Measurements from ENCODE around the gene CRIM1. TPM values are rescaled to one million over a fixed set of nuclear protein-coding genes. Genes with fewer than 3 reads are reported as not detected.

The CRIM1 gene
- total RNA-seq, 4 donors from 2014 or later: 179 to 229 (median 188) TPM

DNA sequence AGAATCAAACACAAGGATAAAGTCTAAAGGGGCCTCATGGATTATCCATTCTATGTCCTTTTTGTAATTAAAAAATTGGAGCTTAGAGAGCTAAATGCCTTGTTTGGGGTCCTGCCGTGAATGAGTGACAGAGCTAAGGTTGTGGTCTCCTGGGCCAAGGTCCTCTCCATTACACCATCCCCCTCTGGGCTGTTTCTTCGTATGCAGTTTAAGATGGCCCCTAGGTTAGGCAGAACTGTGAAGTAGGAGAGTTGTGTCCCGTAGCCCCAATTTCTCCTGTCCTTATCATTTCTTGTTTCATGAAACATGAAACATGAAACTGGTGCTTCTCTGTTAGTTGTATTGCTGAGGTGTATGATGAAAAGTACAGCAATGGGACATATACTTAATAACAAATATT is 32.9 kb downstream of the CRIM1 start:
- DNase-seq (ENCODE audit: low spot score in 2 of 2): no peak
- H3K27ac ChIP-seq: peak overlapping the region in 1 of 4 donors; percentile 15
- peaks cover 3 to 48% (median 6%) of the 10 kb centered on the region in 4 donors for H3K4me1 ChIP-seq
- H3K27me3 ChIP-seq: no peaks in the 10 kb centered on the region
- H3K9me3 ChIP-seq: no peaks in the 10 kb centered on the region
- H3K36me3 ChIP-seq: no peaks in the 10 kb centered on the region
- no peak overlapping the region for H3K4me3 ChIP-seq
- 91 to 93% methylated on average over 3 of the region's 3 CpGs for WGBS, 2 donors
- no peak for TF ChIP-seq CTCF (IDR thresholded peaks at IDR 0.05)
- no peak for TF ChIP-seq POLR2A (IDR thresholded peaks at IDR 0.05)
- no peak for TF ChIP-seq EP300 (IDR thresholded peaks at IDR 0.05)

GRCh38 chr2:36389091-36389564 is 33.5 kb downstream of the CRIM1 start:
- peak overlapping the region in 2 of 4 donors; percentile 15 to 62 for H3K27ac ChIP-seq
- no peak for DNase-seq (ENCODE audit: low spot score in 2 of 2)
- H3K4me3 ChIP-seq: no peak overlapping the region
- TF ChIP-seq EP300 (IDR thresholded peaks at IDR 0.05) (no peak), POLR2A (IDR thresholded peaks at IDR 0.05) (no peak), CTCF (IDR thresholded peaks at IDR 0.05) (no peak)
- no peaks in the 10 kb centered on the region for H3K36me3 ChIP-seq
- 25 to 33% methylated on average over 5 of the region's 5 CpGs for WGBS, 2 donors
- H3K9me3 ChIP-seq: no peaks in the 10 kb centered on the region
- peaks cover 3 to 48% (median 8%) of the 10 kb centered on the region in 4 donors for H3K4me1 ChIP-seq
- H3K27me3 ChIP-seq: no peaks in the 10 kb centered on the region

GRCh38 chr2:36389577-36389976 is 34.0 kb downstream of the CRIM1 start:
- no peaks in the 10 kb centered on the region for H3K36me3 ChIP-seq
- peaks cover 3 to 48% (median 9%) of the 10 kb centered on the region in 4 donors for H3K4me1 ChIP-seq
- no peak overlapping the region for H3K4me3 ChIP-seq
- no peaks in the 10 kb centered on the region for H3K9me3 ChIP-seq
- H3K27ac ChIP-seq: peak overlapping the region in 2 of 4 donors; percentile 15 to 62
- TF ChIP-seq CTCF (IDR thresholded peaks at IDR 0.05): no peak
- TF ChIP-seq EP300 (IDR thresholded peaks at IDR 0.05): no peak
- no peak for TF ChIP-seq POLR2A (IDR thresholded peaks at IDR 0.05)
- DNase-seq (ENCODE audit: low spot score in 2 of 2): no peak
- H3K27me3 ChIP-seq: no peaks in the 10 kb centered on the region
- 78 to 79% methylated on average over 3 of the region's 3 CpGs for WGBS, 2 donors

GRCh38 chr2:36392571-36393255 is 37.1 kb downstream of the CRIM1 start:
- Histone ChIP-seq H3K4me3 (no peak overlapping the region), H3K4me1 (peaks cover 0 to 37% (median 6%) of the 10 kb centered on the region in 4 donors), H3K27me3 (no peaks in the 10 kb centered on the region), H3K36me3 (peaks cover 0 to 10% (median 0%) of the 10 kb centered on the region in 3 donors), H3K27ac (no peak overlapping the region), H3K9me3 (no peaks in the 10 kb centered on the region)
- 66 to 72% methylated on average over 5 of the region's 5 CpGs for WGBS, 2 donors
- no peak for DNase-seq (ENCODE audit: low spot score in 2 of 2)
- TF ChIP-seq CTCF (IDR thresholded peaks at IDR 0.05): no peak

DNA sequence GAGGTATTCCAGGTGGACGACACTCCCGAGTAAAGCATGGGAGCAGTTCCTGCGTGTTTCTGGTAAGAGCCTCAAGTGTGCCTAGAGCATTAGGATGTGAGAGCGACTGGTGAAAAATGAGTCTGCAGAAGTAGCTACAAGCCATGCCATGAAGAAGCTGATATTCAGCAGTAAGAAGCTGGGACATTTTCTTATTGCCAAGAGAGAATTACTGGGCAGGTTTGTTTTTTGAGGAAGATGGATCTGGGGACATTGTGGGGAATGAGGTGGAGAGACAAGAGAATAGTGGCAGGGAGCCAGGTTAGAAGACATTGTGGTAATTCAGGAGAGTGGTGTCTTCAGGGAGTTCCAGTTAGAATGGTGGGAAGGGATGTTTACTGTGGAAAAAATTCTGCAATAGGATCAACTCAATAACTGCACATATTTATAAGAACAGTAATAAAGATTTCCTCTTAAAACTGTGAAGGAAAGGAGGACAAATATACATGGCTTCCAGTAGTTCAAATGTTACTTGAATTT is 38.2 kb downstream of the CRIM1 start:
- Histone ChIP-seq H3K27ac (peak overlapping the region in 1 of 4 donors; percentile 19), H3K4me1 (peaks cover 0 to 26% (median 3%) of the 10 kb centered on the region in 4 donors), H3K9me3 (no peaks in the 10 kb centered on the region), H3K27me3 (no peaks in the 10 kb centered on the region), H3K4me3 (no peak overlapping the region), H3K36me3 (peaks cover 0 to 10% (median 0%) of the 10 kb centered on the region in 3 donors)
- WGBS, 2 donors: 76 to 82% methylated on average over 4 of the region's 4 CpGs
- DNase-seq (ENCODE audit: low spot score in 2 of 2): no peak
- no peak for TF ChIP-seq CTCF (IDR thresholded peaks at IDR 0.05)
- TF ChIP-seq EP300 (IDR thresholded peaks at IDR 0.05): no peak
- no peak for TF ChIP-seq POLR2A (IDR thresholded peaks at IDR 0.05)

All from tibial nerve (tissue), 4 donors.